HG03521 (cell line): ENCODE data around the gene PCBP2.

Source experiments
- ATAC-seq: cut with Tn5 transposase; IDR thresholded peaks from one replicate; pipeline ENCODE4 v1.9.1; 2021; ENCODE audit warnings: mild to moderate bottlenecking, moderate library complexity; ENCODE audit not compliant: unreplicated experiment

Gene PCBP2

DNA sequence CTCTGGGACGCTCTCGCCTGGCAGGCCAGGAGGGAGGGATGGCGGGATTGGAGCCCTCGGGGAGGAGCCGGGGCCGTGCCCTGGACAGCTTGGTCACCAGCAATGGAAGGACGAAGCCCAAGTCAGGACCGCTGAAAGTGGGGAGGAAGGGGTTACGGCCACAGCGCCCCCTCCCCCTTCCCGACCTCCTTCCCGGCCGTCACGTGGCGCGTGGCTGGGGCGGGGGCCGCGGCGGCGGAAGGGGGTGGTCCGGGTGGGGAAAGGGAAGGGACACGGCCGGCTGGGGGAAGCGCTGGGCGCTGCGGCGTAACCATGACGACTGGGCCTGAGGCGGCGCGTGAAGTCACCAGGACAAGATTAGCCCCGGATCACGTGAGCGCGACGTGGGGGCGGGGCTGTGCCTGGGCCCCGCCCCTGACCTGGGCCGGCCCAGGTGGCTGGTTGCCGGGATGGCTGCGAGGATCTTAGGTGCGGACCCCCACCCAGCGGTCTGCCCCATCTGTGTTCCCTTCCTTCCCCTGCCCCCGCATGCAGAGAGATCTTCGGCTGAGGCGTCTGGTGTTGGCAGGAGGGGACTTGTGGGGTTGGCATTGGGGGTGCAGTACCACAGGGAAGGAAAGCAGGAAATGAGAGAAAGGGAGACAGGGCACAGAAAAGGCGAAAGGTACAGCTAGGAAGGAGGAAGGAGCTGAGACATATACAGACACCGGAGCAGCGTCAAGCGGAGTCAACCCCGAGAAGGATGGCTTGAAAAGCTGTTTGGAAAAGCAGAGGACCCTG, 41.1 kb downstream of the PCBP2 start:
- ATAC-seq = peak; percentile 90

DNA sequence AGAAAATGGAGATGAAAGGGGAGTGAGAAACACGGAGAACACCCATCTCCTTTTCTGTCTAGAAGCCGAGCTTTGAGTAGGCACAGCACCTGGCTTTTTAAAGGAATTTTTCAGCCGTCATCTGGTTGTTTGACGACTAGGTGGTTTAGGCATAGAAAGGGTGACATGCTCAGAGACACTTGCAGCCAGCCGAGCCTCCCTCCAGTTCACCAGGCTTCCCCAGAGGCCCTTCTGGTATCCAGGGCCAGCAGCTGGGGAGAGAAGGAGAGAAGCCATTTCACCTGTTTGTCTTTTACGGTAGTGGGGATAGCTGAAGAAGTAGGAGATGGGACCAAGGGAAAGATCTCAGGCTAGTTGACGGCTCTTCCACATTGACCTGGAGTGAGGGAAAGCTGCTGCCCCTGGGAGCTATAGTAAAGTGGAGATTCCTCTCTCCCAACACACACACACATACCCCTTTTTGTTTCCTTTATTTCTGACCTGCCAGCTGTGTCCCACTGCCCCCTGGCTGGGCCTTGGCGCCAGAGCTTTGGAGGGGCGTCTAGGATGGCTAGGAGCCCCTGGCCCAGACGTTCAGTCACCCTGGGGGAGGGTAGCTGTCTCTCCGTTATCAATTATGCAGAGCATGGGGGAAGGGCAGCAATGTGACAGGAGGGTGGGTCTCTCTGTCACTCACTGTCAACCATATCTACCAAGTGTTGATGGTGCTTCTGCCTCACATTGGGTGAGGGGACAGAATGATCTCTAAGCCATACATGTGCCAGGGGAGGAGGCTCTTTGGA, 41.9 kb downstream of the PCBP2 start:
- ATAC-seq = no peak

DNA sequence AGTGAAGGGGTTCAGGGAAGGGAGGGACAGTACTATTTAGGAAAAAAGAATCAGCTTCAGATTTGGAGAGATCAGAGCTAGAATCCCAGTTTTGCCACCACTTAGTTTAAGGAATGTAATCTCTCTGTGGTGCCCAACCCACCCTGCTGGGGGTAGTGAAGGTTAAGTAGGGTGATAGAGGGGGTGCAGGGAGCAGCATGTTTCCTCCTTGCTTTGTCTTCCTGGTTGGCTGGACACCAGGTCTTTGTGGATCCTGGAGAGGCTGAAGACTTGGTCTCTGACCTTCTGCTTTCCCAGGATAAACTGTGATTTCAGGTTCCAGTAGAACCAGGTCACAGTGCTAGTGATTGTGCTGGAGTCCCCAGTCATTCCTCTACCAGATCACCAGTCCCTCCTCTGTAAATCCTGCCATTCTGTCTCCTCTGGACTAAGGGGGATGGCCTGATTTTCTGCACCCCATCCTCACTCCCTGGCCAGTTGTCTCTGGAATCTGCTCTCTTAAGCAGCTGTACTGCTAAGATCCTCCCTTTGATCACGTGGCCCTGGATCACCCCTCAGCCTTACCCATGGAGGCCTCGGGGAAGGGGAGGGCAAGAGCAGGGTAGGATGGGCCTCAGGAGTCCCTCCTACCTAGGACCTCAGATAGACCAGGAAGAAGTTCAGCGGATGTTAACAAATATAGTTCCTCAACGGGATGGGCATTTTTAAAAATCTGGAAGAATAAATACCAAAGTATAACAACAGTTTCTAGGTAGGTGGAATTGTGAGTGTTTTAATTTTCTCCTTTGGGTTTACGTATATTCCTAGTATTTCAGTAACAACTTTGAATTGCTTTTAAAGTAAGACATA, 44.2 kb downstream of the PCBP2 start:
- no peak for ATAC-seq

DNA sequence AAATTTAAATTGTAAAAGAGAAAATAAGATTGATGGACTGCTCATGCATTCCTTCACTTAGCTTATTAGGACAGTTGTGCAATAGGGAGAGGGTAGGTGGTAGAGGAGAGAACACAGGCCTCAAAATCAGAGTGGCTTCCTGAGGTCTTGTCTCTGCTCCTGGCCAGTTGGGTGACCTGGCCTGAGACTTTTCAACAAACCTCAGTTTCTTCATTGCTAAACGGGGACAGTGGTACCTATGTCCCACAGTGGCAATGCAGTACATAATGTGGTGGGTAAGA, 44.8 kb downstream of the PCBP2 start:
- ATAC-seq = no peak

DNA sequence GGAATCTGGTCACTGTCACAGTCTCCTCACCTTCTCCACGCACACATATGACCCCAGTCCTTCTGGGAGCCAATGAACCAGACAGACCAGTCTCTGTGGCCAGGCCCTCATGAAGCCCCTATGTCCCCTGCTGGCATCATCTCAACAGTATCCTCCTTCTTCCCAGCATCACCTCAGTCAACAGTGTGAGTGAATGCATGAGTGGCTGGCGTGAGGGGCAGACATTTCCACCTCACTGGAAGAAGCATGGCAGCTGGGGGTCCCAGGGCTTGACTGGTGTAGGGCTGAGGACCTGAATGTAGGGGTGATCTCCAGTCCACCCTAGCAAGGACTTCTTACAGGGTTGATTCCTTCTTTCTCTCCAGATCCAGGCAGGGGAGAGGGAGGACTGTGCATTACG, 45.6 kb downstream of the PCBP2 start:
- ATAC-seq = no peak

DNA sequence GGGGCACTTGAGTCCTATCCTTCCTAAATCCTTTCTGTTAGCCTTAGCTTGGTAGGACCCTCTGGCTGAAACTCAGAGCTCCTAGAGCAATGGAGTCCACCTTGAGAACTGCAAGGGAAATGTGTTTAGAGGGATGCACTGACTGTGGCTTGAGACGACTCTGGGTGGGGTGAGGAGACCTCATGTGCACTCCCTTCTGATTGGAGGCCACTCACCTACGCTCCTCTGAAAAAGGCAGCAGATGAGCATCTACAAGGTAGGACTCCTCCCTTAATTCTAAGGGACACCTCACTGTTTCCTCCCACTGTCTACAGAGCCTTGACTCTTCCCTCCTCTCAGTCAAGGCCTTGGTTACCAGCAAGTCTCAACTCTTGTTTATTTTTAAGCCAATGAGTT, 46.3 kb downstream of the PCBP2 start:
- ATAC-seq = no peak

DNA sequence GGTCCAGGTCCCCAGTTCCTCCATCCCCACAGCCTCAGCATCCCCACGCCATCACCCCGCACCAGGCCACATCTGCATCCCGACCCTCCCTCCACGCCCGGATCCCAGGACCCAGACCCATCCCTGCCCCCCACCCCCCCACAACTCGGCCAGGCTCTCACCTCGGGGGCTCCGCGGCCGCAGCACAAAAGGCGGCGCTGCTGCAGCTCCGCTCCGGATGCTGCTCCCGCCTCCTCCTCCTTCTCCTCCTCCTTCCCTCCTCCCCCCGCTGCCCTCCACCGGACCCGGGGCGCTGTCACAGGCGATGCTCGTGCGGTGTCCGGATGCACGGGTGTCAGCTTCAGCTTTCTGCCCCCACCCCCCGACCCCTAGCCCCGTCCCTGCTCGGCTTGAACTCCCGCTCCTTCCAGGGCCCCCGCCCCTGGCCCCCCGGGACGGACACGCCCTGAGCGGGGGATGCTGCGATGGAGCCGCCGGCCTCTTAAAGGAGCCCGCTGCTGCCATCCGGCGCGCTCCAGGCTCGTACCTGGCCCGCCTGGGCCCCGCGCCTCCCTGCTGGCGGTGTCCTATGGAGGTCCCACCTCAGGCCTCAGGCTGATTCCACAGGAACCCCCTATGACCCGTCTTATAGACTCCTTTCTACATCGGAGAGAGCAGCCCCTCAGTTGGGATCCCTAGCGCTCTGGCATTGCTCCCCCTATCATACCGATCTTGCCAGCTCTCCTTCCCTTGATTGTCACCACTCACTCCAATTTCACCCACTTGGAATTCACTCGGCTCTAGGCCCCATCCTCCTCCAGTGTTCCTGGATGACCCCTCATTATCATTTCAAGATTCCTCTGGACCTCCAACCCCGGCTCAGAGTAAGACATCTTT, 47.6 kb downstream of the PCBP2 start, which contains the start of gene MAP3K12:
Gene MAP3K12, minus strand, starts transcription at position 193 of the 876 bp plus-strand sequence. CDS start 12,067 bp downstream, outside the sequence.
- ATAC-seq = no peak

DNA sequence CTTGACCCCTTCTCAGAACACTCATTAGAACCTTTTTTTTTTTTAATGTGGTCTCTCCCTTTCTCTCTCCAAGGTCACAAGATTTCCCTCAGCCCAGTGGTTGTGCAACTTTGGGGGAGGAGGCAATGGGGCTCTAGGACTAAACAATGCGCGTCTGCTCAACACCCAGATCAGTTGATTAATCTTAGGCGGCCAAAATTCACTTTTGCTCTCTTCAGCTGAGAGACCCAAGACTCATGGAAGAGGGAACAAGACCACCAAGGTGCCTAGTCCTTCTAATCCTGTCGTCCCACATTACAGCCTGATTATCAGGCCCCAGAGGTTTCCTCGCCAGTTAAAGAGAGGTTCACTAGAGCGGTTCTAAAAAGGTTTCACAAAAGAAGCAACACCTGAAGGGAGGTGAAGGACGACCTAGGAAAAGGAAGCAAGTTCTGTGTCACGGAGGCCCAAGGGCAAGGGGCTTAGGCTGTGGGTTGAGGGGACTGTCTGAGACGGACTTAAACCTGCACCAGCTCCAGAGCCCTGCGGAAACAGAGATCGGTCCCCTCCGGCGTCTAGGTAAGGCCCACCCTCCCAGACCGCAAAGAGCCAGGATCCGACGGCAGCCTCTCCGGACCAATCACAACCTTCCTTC, 48.4 kb downstream of the PCBP2 start:
- ATAC-seq = no peak

DNA sequence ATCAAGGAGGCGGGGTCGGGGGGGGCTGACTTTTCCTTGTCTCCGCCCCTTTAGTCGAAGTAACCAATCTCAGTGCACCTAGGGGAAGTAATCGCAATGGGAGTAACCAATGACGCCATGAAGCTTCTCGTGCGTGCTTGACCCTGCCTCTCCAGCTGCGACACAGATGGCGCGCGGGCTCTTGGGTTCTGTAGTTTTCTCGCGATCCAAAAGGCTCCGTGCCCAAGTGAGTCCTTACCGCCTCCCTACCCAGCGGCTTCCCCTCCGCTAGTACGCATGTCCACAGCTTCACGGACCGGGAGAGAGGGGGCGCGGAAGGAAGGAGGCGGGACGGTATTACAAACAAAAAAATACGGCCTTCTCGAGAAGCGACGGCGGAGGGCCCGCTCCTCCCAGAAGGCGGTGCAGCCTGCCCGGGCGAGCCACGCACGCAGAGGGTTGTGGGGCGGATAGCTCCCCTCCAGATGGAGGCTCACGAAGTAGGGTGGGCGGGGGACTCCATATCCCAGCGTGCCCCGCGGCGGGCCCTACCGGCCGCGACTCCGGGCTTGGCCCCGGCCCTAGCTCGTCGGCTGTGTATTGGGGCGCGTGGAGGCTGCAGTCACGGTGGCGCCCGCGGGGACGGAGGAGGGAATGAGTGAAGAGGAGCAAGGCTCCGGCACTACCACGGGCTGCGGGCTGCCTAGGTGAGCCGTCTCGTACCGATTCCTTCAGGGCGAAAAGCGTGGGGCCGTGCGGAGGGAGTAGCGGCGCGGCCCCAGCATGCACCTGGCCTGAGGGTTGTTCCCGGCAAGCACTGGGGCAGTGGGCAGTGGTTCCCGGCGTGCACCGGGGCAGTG, 49.1 kb downstream of the PCBP2 start, which contains the start of gene TARBP2:
Gene TARBP2, plus strand, starts transcription at position 508 of the 839 bp plus-strand sequence. Its CDS starts 126 bp downstream, at position 634.
- peak; percentile 75 for ATAC-seq

DNA sequence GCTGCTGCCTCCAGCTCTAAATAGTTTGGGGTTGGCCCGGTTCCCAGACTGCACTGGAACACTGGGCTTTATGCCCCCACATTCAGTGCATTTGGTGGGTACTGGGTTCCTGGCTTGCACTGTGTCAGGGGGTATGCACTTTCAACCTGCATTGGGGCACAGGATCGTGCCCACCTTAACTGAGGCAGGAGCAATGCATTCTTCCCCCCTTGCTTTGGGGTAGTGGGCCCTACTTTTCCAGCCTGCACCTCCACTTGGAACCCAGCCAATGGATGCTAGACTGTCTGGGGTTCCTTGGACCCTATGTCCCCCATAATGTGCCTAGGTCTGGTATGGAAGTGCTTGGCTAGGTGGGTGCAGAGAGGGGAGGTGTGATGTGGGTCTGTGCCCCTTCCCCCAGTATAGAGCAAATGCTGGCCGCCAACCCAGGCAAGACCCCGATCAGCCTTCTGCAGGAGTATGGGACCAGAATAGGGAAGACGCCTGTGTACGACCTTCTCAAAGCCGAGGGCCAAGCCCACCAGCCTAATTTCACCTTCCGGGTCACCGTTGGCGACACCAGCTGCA, 49.8 kb downstream of the PCBP2 start:
- ATAC-seq = no peak

DNA sequence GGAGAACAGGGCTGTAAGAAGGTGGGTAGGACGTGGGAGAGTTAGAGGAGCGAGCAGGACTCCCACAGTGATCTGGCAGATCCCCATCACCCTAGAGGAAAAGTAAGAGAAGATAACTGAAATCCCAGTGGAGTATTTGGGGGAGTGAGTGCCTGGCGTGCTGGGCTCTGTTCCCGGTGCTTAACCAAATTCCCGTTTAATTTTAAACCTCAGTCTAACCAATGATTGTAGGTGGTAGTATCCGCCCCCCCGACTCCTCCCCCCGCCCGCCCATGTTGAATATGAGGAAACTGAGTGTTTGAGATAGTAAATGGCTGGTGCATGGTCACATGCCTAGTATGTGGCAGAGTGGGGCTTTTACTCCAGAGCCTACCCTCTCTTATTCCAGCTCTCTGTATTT, 50.4 kb downstream of the PCBP2 start:
- ATAC-seq = no peak

DNA sequence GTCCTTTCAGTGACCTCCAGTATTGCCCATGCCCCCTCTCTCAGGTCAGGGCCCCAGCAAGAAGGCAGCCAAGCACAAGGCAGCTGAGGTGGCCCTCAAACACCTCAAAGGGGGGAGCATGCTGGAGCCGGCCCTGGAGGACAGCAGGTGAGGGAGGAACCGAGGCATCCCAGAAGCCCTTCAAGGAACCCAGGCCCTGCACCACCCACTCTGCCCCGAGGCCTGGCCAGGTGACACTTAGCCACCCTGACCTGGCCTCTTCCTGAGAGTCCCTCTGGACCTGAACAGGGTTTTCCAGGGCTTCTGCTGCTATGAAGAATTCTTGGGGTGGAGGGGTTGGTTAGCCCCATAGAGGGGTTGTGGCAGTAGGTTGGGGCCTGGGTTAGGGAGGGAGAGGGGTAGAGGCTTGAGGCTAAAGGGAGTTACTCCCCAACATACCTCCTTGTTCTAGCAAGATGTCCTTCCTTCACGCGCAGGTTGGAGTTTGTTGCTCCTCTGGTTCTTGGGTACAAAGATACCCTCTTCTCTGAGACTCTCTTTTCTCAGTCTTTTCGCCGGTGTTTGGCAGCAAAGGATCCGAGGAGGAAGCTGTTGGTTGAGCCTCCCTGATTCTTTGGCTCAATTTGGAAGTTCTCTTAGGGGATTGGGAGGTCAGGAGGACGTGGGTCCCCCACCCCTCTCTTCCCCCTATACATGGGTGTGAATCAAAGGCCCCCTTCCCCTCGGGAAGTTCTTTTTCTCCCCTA, 51.3 kb downstream of the PCBP2 start:
- no peak for ATAC-seq

DNA sequence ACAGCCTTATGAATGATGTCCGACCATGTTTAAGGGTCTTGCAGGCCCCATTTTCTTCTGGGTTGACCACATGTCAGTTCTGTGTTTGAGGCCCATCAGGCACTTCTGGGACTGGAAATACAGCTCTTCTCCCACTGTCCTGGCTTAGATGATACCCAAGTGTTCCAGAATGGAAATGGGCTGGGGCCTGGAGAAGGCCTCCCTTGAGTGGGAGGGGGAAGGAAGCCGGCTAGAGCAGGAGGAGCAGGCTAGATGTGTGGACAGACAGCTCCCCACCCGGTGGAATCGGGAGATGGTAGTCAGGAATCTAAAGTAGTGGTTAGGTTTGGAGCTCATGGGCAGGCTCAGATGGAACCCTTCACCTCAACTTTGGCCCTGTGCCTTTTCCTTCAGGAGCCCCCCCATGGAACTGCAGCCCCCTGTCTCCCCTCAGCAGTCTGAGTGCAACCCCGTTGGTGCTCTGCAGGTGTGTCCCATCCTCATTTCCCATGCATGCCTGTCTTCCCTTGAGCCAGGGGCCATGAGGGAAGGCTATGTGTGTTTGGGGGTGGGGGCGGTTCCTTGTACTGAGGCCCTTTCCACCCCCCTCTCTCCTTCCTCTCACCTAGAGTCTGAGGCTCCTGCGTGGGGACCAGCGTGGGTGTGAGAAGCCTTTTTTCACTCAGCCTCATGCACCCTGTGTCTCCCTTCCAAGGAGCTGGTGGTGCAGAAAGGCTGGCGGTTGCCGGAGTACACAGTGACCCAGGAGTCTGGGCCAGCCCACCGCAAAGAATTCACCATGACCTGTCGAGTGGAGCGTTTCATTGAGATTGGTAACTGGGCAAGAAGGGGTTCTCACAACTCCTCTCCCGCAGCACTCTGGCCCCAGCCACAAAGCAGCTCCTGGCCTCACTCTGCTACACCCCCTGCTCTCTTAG, 52.4 kb downstream of the PCBP2 start:
- ATAC-seq = no peak

DNA sequence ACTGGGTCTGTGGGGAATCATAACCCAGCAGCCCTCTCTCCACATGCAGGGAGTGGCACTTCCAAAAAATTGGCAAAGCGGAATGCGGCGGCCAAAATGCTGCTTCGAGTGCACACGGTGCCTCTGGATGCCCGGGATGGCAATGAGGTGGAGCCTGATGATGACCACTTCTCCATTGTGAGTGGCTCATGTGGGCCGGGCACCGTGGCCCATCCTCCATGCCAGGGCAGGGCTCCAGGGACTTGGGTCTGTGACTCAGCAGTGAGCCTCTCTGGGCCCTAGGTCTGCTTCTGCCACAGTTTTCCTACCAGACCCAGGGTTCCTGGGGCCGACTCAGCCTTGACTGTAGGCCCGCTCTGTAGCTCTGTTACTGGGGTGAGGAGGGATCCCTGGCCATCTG, 53.2 kb downstream of the PCBP2 start:
- ATAC-seq = no peak

DNA sequence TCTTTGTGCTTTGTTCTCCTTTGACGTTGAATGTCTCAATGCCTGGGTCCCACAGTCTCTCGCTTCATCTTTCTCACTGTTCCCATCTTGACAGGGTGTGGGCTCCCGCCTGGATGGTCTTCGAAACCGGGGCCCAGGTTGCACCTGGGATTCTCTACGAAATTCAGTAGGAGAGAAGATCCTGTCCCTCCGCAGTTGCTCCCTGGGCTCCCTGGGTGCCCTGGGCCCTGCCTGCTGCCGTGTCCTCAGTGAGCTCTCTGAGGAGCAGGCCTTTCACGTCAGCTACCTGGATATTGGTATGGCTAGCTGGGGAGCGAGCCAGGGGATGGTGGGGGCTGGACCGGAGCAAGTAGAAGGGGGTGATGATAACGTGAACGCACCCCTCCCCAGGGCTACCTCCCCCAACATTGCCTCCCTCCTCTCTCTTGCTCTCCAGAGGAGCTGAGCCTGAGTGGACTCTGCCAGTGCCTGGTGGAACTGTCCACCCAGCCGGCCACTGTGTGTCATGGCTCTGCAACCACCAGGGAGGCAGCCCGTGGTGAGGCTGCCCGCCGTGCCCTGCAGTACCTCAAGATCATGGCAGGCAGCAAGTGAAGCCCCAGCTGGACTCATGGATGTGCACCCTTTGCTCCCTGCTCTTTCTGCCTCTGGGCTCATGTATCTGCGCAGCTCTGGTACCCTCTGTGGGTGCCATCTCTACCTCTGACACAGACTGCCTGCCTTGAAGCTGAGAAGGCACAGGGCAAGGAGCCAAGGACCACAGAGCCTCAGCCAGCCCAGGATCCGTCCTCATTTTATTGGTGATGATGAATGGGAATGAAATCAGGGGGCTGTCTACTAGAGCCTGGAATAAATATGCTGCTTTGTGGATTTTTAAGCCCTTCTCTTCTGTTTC, 53.9 kb downstream of the PCBP2 start:
- ATAC-seq = no peak

DNA sequence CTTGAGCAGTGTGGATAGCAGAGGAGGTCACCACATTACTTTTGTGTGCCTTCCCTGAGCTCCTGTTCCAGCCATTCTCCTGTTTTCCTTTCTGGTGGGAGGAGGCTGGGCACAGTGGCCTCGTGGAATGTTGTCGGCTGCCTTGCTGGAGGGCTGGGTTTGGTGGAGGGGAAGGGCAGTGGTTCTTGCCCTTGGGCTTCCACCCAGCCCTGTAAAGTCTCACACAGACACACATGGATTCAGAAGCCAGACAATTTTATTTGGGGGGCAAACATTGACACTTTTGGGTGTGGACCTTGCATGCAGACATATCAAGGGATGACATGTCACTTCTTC, 54.5 kb downstream of the PCBP2 start:
- ATAC-seq = no peak
